Left renal cortex interstitium (tissue), 4 donors: ENCODE data around the gene FGF21. TPM values are rescaled to one million over a fixed set of nuclear protein-coding genes. Genes with fewer than 3 reads are reported as not detected.
"Not testable (repeated sequence)": the region's sequence is repeated elsewhere in the genome, so short reads cannot be mapped to it uniquely, and the experiment has no call there.

ENCODE experiments used
- DNase-seq, 4 donors: peaks; one replicate each; pipeline ENCODE4 v3.0.0-alpha.2; 2013; ENCODE audit warnings: low read depth in 4 of 4, low spot score in 2 of 4, missing footprints in 1 of 4
- polyA plus RNA-seq, 4 donors: library from polyadenylated mRNA; unstranded; fragments of 120-200 nt; gene quantifications; one replicate each; pipeline ENCODE4 v1.2.1, GENCODE V29; 2013; ENCODE audit not compliant: insufficient read length in 4 of 4

Gene FGF21
- polyA plus RNA-seq, 4 donors = not detected

DNA sequence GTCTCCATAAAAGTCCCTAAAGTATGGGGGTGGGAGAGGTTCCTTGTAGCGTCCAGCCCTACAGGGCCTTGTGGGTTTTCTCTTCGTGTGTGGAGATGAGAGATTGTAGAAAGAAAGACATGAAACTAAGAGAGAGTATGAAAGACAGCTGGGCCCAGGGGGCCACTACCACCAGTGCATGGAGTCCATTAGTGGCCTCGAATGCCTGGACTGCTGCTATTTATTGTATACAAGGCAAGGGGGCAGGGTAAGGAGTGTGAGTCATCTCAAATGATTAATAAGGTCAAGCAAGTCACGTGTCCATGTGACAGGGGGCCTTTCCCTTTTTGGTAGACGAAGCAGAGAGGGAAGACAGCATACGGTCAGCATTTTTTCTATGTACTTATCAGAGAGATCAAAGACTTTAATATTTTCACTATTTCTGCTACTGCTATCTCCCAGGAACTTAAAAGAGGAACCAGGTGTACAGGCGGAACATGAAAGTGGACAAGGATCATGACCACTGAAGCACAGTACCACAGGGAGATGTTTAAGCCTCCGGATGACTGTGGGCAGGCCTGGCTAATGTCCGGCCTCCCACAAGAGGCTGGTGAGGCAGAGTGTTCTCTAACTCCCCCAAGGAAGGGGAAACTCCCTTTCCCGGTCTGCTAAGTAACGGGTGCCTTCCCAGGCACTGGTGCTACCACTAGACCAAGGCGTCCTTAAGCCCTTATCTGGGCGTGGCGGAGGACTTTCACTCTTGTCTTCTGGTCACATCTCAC lies 25.5 kb downstream of the FGF21 start:
- DNase-seq = no peak

GRCh38 chr19:48784527-48784926 lies 29.2 kb downstream of the FGF21 start:
- DNase-seq = no peak

- DNase-seq = not testable (repeated sequence)
Measured at GRCh38 chr19:48786422-48786821, 31.1 kb downstream of the FGF21 start.

- DNase-seq = not testable (repeated sequence)
Measured at GRCh38 chr19:48787331-48787730, 32.0 kb downstream of the FGF21 start.

- DNase-seq = no peak
Measured at GRCh38 chr19:48793271-48793670, 37.9 kb downstream of the FGF21 start.

DNA sequence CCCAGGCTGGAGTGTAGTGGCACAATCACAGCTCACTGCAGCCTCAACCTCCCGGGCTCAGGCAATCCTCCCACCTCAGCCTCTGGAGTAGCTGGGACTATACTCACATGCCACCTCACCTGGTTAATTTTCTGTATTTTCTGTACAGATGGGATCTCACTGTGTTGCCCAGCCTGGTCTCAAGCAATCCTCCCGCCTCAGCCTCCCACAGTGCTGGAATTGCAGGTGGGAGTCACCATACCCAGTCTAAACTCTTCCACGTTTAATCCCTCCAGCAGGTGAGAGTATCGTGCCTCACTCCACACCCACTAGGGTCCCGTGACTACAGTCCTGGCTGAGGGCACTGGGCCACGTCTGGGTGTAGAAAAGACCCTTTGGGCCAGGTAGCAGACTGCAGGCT lies 39.0 kb downstream of the FGF21 start:
- DNase-seq = no peak

GRCh38 chr19:48795055-48795684 lies 39.8 kb downstream of the FGF21 start:
- peak; percentile 83 to 92 (median 88) for DNase-seq

DNA sequence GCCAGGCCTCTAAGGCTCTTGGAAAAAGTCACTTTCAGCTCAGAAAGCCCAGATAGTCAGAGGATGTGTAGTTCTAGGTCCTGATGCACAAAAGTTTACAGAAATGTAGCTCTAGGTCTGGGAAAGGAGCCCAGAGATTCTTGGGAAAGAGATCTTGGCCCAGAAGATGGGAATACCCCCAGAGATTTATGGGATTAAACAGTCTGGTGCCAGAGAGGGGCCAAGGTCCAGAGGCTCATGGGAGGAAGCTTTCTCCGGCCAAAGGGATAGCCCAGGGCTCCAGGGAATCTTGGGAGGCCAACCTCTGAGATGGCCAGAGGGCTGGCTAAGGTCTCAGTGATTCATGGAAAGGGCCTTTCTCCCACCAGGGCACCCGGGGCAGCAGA lies 40.4 kb downstream of the FGF21 start:
- DNase-seq = no peak

DNA sequence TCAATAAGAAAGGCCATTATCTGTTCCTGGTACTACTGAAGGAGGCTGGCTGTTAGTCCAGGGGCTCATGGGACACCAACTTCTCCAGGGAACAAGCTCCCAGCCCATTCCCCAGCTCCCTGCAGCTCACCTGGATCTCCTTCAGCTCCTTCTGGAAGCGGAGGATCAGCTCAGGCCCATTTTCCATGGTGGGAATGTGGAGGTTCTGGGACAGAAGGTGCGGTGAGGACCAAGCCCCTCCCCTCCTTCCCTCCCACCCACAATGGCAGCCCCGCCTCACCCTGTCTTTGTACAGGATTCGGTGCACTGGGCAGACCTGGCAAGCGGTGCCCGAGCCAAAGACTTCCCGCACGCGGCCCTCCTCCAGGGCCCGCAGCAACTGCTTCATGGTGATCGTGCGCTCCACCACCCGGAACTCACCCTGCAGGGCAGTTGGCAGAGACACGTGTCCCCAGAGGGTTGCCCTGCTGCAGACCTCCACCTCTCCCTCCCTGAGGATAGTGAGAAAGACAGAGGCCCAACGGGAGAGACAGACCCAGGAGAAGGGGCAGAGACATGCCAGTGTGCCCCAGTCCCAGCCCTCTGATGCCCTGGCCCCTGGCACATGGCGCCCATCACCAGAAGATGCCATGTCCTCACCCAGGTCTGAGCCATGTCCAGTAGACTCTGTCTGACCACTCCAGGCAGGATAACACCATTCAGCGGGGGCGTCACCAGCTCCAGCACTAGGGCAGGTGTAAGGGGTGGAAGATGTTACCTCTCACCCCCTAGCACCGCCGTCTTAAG lies 41.2 kb downstream of the FGF21 start:
- DNase-seq = no peak

DNA sequence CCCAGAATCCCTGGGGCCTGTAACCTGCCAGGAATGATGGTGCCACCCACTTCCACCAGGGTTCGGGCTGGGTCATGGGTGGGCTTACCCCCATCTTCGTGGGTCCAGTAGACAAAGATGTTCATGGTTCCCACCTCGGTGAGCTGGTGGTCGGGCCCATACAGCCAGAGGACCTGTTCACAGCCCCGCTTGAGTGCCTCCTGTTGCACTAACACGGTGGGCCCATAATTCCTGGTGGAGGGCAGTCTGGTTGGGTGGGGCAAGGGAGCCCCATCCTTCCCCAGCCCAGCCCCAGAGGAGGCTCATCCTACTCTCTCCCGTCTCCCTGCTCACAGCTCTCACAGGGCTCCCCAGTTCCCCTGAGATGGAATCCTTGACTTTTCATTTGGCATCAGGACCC lies 41.8 kb downstream of the FGF21 start:
- no peak for DNase-seq

DNA sequence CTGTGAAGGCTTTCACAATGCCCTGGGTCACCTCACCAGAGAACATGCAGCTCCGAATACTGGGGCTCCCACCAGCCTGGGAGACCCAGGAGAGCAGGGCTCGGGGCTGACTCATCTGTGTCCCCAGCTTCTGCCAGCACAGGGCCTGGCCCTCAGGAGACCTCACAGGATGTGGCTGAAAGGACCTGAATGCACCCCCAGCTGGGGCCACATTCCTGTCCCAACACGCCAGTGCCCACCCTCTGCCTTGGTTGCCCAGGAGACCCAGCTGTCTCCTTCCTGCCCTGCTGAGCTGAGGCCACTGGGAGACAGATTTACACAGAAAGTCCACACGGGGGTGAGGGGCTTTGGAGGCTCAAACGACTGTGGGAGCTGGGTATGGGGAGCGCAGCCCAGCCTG lies 43.6 kb downstream of the FGF21 start:
- no peak for DNase-seq

DNA sequence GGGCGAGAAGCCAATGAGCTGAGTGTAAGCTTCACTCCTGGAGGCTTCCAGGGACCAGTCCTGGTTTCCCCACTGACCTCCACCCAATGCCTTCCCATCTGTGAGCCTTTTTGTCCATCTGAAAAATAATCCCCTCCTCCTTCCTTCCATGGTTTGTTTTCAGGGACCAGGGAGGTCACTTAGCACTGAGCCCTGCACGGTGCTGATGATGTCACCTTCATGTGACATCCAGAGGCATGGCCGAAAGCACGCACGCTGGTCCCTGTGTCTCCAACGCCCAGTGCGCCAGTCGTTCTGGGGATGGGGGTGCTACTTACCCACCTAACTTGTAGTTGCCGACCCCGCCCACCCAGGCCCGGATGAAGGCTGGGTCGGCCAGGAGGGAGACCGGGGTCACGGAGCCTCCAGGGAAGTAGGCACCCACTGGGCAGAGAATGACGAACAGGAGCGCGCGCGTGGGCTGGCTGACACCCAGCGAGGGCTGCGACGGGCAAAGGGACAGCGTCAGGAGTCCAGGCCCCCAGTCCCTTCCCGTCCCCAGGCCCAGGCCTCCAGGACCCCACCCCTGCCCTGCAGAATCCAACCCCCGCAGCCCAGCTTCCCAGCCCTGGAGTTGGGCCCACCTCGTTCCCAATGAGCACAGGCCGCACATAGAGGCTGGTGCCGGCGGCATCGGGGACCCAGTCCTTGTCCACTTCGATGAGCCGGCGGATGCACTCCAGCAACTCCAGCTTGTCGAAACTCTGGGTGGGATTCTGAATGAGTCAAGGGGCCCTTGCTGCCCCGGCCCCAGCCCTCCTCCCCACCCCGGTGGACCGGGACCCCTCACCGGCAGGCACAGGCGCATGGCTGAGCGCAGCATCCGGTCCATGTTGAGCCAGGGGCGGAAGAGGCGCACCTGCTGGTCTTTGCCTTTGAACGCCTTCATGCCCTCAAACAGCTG lies 44.3 kb downstream of the FGF21 start:
- no peak for DNase-seq

DNA sequence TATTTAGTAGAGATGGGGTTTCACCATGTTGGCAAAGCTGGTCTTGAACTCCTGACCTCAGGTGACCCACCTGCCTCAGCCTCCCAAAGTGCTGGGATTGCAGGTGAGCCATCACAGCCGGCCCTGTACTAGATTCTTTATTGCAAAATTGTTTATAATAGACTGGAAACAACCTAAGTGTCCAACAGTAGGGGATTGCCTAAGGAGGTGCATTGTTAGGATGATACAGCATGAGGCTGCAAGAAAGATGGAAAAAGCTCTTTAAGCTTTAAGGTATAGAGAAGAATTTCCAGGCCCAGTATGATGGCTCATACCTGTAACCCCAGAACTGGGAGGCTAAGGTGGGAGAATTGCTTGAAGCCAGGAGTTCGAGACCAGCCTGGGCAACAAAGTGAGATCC lies 47.3 kb downstream of the FGF21 start:
- no peak for DNase-seq

GRCh38 chr19:48804496-48804895 lies 49.2 kb downstream of the FGF21 start:
- DNase-seq = no peak

DNA sequence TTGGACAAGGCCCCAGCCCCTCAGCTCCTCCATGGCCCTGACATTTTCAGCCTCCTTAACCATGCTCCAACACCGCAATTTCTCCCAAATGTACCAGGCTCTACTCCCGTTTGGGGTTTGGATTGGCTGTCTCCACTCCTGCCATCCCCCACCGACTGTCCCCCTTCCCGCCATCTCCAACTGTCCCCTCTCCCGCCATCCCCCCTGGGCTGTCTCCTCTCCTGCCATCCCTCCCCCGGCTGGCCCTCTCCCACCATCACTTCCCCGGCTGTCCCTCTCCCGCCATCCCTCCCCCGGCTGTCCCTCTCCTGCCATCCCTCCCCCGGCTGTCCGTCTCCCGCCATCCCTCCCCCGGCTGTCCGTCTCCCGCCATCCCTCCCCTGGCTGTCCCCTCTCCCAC lies 50.1 kb downstream of the FGF21 start:
- DNase-seq = no peak

- peak in 1 of 4 donors; percentile 53 for DNase-seq
Measured at GRCh38 chr19:48806518-48806817, 51.1 kb downstream of the FGF21 start.

GRCh38 chr19:48806818-48807589 lies 51.7 kb downstream of the FGF21 start:
- no peak for DNase-seq

DNA sequence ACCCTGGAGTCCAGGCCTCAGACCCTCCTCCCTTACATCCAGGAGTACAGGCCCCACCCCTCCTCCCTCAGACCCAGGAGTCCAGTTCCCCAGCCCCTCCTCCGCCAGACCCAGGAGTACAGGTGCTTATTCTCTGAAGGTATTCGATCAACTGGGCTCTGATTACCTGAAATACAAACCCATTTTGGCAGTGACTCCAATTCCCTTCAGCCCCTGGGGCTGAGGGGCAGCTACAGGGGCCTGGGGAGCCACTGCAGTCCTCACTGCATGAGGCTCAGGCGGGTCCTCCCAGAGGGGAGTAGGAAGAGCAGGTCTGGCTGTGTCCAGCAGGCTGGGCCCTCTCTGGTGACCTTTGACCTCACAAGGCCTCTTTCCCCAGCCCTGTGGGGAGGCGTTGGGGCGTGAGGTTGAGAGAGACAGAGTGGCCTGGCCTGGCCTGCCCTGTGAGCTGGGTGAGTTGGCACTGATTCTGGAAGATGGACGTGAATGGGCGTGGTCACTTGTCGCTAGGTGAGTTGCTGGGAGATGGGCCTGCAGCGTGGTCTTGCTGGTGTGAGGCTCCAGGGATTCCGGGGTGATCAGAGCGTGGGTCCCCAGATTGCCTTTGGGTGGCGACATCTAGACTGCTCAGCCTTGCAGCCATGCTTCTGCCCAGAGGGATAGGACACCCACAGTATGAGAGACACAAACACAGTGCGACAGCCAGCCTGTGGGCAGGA lies 52.4 kb downstream of the FGF21 start:
- no peak for DNase-seq
